HAP-1 (cell line): ENCODE data around the gene AARS2.
A peak's percentile ranks its signal among the peaks of the same experiment; 100 is the strongest.

Source experiments
- DNase-seq, 2 experiments: peaks; one replicate each; pipeline ENCODE4 v3.0.0-alpha.2; 2016 to 2020; ENCODE audit warnings: low spot score in 2 of 2
- H3K27me3 ChIP-seq: fragments of 250-450 bp; sonication (Bioruptor Pico); 2 replicates; pipeline ENCODE4 v1.5.1; 2020; ENCODE audit warnings: low read depth, mild to moderate bottlenecking, moderate library complexity
- H3K36me3 ChIP-seq: fragments of 250-450 bp; sonication (Bioruptor Pico); replicated peaks from 2 replicates; pipeline ENCODE4 v1.5.1; 2020; ENCODE audit warnings: mild to moderate bottlenecking
- H3K4me1 ChIP-seq: fragments of 250-450 bp; sonication (Bioruptor Pico); 2 replicates; pipeline ENCODE4 v1.5.1; 2020; ENCODE audit warnings: mild to moderate bottlenecking
- H3K4me3 ChIP-seq: fragments of 250-450 bp; sonication (Bioruptor Pico); 2 replicates; pipeline ENCODE4 v1.5.1; 2020; ENCODE audit warnings: mild to moderate bottlenecking, moderate library complexity
- H3K9me3 ChIP-seq: fragments of 250-450 bp; sonication (Bioruptor Pico); 2 replicates; pipeline ENCODE4 v1.5.1; 2020; ENCODE audit warnings: mild to moderate bottlenecking, moderate library complexity
- in situ Hi-C: fragments of 300-500 bp; cut with MboI; formaldehyde crosslinking; loops from 3 replicates; pipeline ENCODE4 v1.14.3; 2020; ENCODE audit warnings: low sequenced_read_pairs, inconsistent platforms, mixed read lengths

AARS2 gene

GRCh38 chr6:44286285-44286565 lies 26.9 kb downstream of the AARS2 start:
- Histone ChIP-seq H3K4me1 (no peaks in the 10 kb centered on the region), H3K36me3 (no peaks in the 10 kb centered on the region), H3K27me3 (peaks cover 50% of the 10 kb centered on the region), H3K9me3 (no peaks in the 10 kb centered on the region), H3K4me3 (no peak overlapping the region)
- in situ Hi-C loops = no loop called here
- no peak for DNase-seq

GRCh38 chr6:44285552-44286284 lies 27.4 kb downstream of the AARS2 start:
- DNase-seq = peak in 1 of 2 experiments; percentile 44
- in situ Hi-C loops = no loop called here
- Histone ChIP-seq H3K36me3 (no peaks in the 10 kb centered on the region), H3K27me3 (peaks cover 45% of the 10 kb centered on the region), H3K9me3 (no peaks in the 10 kb centered on the region), H3K4me3 (no peak overlapping the region), H3K4me1 (no peaks in the 10 kb centered on the region)

GRCh38 chr6:44284867-44285266 lies 28.3 kb downstream of the AARS2 start:
- no peaks in the 10 kb centered on the region for H3K4me1 ChIP-seq
- H3K9me3 ChIP-seq = no peaks in the 10 kb centered on the region
- in situ Hi-C loops = no loop called here
- H3K36me3 ChIP-seq = no peaks in the 10 kb centered on the region
- DNase-seq = no peak
- peaks cover 37% of the 10 kb centered on the region for H3K27me3 ChIP-seq
- H3K4me3 ChIP-seq = no peak overlapping the region

- H3K4me1 ChIP-seq = no peaks in the 10 kb centered on the region
- in situ Hi-C loops = no loop called here
- no peak overlapping the region for H3K4me3 ChIP-seq
- no peaks in the 10 kb centered on the region for H3K36me3 ChIP-seq
- DNase-seq = no peak
- H3K27me3 ChIP-seq = peaks cover 29% of the 10 kb centered on the region
- no peaks in the 10 kb centered on the region for H3K9me3 ChIP-seq
These were observed 29.0 kb downstream of the AARS2 start for GRCh38 chr6:44284121-44284520.

GRCh38 chr6:44278774-44279697 lies 34.1 kb downstream of the AARS2 start:
- Histone ChIP-seq H3K4me3 (no peak overlapping the region), H3K4me1 (no peaks in the 10 kb centered on the region), H3K9me3 (no peaks in the 10 kb centered on the region), H3K27me3 (peaks cover 17% of the 10 kb centered on the region), H3K36me3 (no peaks in the 10 kb centered on the region)
- no peak for DNase-seq
- in situ Hi-C loops = no loop called here

GRCh38 chr6:44278315-44278714 lies 34.8 kb downstream of the AARS2 start:
- no peak for DNase-seq
- no peaks in the 10 kb centered on the region for H3K4me1 ChIP-seq
- in situ Hi-C loops = no loop called here
- H3K4me3 ChIP-seq = no peak overlapping the region
- H3K36me3 ChIP-seq = no peaks in the 10 kb centered on the region
- H3K27me3 ChIP-seq = peaks cover 9% of the 10 kb centered on the region
- no peaks in the 10 kb centered on the region for H3K9me3 ChIP-seq

GRCh38 chr6:44277763-44278162 lies 35.4 kb downstream of the AARS2 start:
- in situ Hi-C loops = no loop called here

GRCh38 chr6:44276667-44277640 lies 36.2 kb downstream of the AARS2 start:
- in situ Hi-C loops = no loop called here
- H3K4me3 ChIP-seq = no peak overlapping the region
- no peaks in the 10 kb centered on the region for H3K9me3 ChIP-seq
- no peak for DNase-seq
- H3K27me3 ChIP-seq = peaks cover 6% of the 10 kb centered on the region; the same call in 1 of the 2 replicates
- H3K4me1 ChIP-seq = no peaks in the 10 kb centered on the region
- H3K36me3 ChIP-seq = no peaks in the 10 kb centered on the region

More at GRCh38 chr6:44277763-44278162, 35.4 kb downstream of the AARS2 start:
- no peak overlapping the region for H3K4me3 ChIP-seq
- no peaks in the 10 kb centered on the region for H3K9me3 ChIP-seq
- no peaks in the 10 kb centered on the region for H3K4me1 ChIP-seq
- no peak for DNase-seq
- H3K27me3 ChIP-seq = peaks cover 6% of the 10 kb centered on the region
- H3K36me3 ChIP-seq = no peaks in the 10 kb centered on the region

- DNase-seq = no peak
- H3K36me3 ChIP-seq = no peaks in the 10 kb centered on the region
- in situ Hi-C loops = no loop called here
- H3K9me3 ChIP-seq = no peaks in the 10 kb centered on the region
- no peaks in the 10 kb centered on the region for H3K4me1 ChIP-seq
- peaks cover 6% of the 10 kb centered on the region; the same call in 1 of the 2 replicates for H3K27me3 ChIP-seq
- H3K4me3 ChIP-seq = no peak overlapping the region
These were observed 37.1 kb downstream of the AARS2 start for GRCh38 chr6:44275749-44276648.

GRCh38 chr6:44275271-44275748 lies 37.8 kb downstream of the AARS2 start:
- in situ Hi-C loops = no loop called here
- no peaks in the 10 kb centered on the region for H3K4me1 ChIP-seq
- no peak for DNase-seq
- H3K27me3 ChIP-seq = peaks cover 6% of the 10 kb centered on the region; the same call in 1 of the 2 replicates
- no peaks in the 10 kb centered on the region for H3K9me3 ChIP-seq
- H3K36me3 ChIP-seq = no peaks in the 10 kb centered on the region
- H3K4me3 ChIP-seq = no peak overlapping the region

GRCh38 chr6:44273617-44274016 lies 39.5 kb downstream of the AARS2 start:
- no peak overlapping the region for H3K4me3 ChIP-seq
- peaks cover 13% of the 10 kb centered on the region for H3K27me3 ChIP-seq
- H3K36me3 ChIP-seq = no peaks in the 10 kb centered on the region
- DNase-seq = no peak
- H3K4me1 ChIP-seq = no peaks in the 10 kb centered on the region
- no peaks in the 10 kb centered on the region for H3K9me3 ChIP-seq
- in situ Hi-C loops = no loop called here

GRCh38 chr6:44272999-44273566 lies 40.1 kb downstream of the AARS2 start:
- H3K27me3 ChIP-seq = peaks cover 13% of the 10 kb centered on the region
- no peaks in the 10 kb centered on the region for H3K9me3 ChIP-seq
- no peaks in the 10 kb centered on the region for H3K36me3 ChIP-seq
- no peak for DNase-seq
- H3K4me3 ChIP-seq = no peak overlapping the region
- in situ Hi-C loops = no loop called here
- no peaks in the 10 kb centered on the region for H3K4me1 ChIP-seq
